WERI-Rb-1 (cell line): ENCODE measurements around the gene EME1.

ENCODE experiments used
- DNase-seq: peaks from one replicate; pipeline ENCODE4 v3.0.0-alpha.2; 2020
- H3K27ac ChIP-seq: fragments of 250-450 bp; sonication (Bioruptor Pico); 2 replicates; pipeline ENCODE4 v1.5.1; 2020; ENCODE audit warnings: mild to moderate bottlenecking, moderate library complexity
- H3K27me3 ChIP-seq: fragments of 250-450 bp; sonication (Bioruptor Pico); 2 replicates; pipeline ENCODE4 v1.5.1; 2021; ENCODE audit warnings: mild to moderate bottlenecking, low read depth, moderate library complexity; ENCODE audit not compliant: insufficient read depth, severe bottlenecking
- H3K36me3 ChIP-seq: fragments of 250-450 bp; sonication (Bioruptor Pico); 2 replicates; pipeline ENCODE4 v1.5.1; 2020; ENCODE audit warnings: mild to moderate bottlenecking, moderate library complexity
- H3K4me3 ChIP-seq: 2 replicates; pipeline ENCODE4 v1.5.1; 2011; ENCODE audit warnings: low read depth, mild to moderate bottlenecking, control low read depth, low read length
- H3K9me3 ChIP-seq: fragments of 250-450 bp; sonication (Bioruptor Pico); 2 replicates; pipeline ENCODE4 v1.5.1; 2021; ENCODE audit warnings: mild to moderate bottlenecking, moderate library complexity; ENCODE audit not compliant: severe bottlenecking
- CTCF ChIP-seq: IDR thresholded peaks from 2 replicates; pipeline ENCODE4 v1.5.1; 2011; ENCODE audit warnings: low read depth, mild to moderate bottlenecking, control low read depth, inconsistent platforms, low read length

The EME1 gene

GRCh38 chr17:50359005-50359699, 13.9 kb upstream of the EME1 start:
- Histone ChIP-seq H3K4me3 (no peak overlapping the region), H3K27ac (no peak overlapping the region), H3K27me3 (no peaks in the 10 kb centered on the region), H3K36me3 (peaks cover 59% of the 10 kb centered on the region), H3K9me3 (no peaks in the 10 kb centered on the region)
- TF ChIP-seq CTCF: no peak
- DNase-seq: no peak

- TF ChIP-seq CTCF: no peak
- DNase-seq: no peak
- H3K27ac ChIP-seq: no peak overlapping the region
- no peak overlapping the region for H3K4me3 ChIP-seq
- peaks cover 53% of the 10 kb centered on the region for H3K36me3 ChIP-seq
- no peaks in the 10 kb centered on the region for H3K9me3 ChIP-seq
- H3K27me3 ChIP-seq: no peaks in the 10 kb centered on the region
Observed at GRCh38 chr17:50359998-50360461, 13.0 kb upstream of the EME1 start.

- DNase-seq: no peak
- peaks cover 53% of the 10 kb centered on the region for H3K36me3 ChIP-seq
- no peak overlapping the region for H3K4me3 ChIP-seq
- H3K27ac ChIP-seq: no peak overlapping the region
- H3K9me3 ChIP-seq: no peaks in the 10 kb centered on the region
- H3K27me3 ChIP-seq: no peaks in the 10 kb centered on the region
- TF ChIP-seq CTCF: no peak
Observed at GRCh38 chr17:50360486-50361115, 12.4 kb upstream of the EME1 start.

- peaks cover 52% of the 10 kb centered on the region for H3K36me3 ChIP-seq
- no peak overlapping the region for H3K27ac ChIP-seq
- DNase-seq: peak; percentile 70
Observed at GRCh38 chr17:50361561-50362480, 11.2 kb upstream of the EME1 start.

GRCh38 chr17:50362661-50363060, 10.4 kb upstream of the EME1 start:
- DNase-seq: no peak
- TF ChIP-seq CTCF: no peak
- no peak overlapping the region for H3K4me3 ChIP-seq
- no peak overlapping the region for H3K27ac ChIP-seq
- peaks cover 54% of the 10 kb centered on the region for H3K36me3 ChIP-seq
- no peaks in the 10 kb centered on the region for H3K27me3 ChIP-seq
- H3K9me3 ChIP-seq: no peaks in the 10 kb centered on the region

More at GRCh38 chr17:50361561-50362480, 11.2 kb upstream of the EME1 start:
- no peaks in the 10 kb centered on the region for H3K9me3 ChIP-seq
- peak; percentile 91 for TF ChIP-seq CTCF
- no peak overlapping the region for H3K4me3 ChIP-seq
- no peaks in the 10 kb centered on the region for H3K27me3 ChIP-seq
